CD4-positive, alpha-beta T cell (primary cell): ENCODE results near the gene DYSF. TPM values are rescaled to one million over a fixed set of nuclear protein-coding genes. Genes with fewer than 3 reads are reported as not detected.

ENCODE experiments used
- ATAC-seq: fragments of 200-7000 bp; cut with Tn5 transposase; one replicate; pipeline ENCODE4 v1.10.0; 2022; ENCODE audit warnings: mild to moderate bottlenecking; ENCODE audit not compliant: poor library complexity
- CTCF ChIA-PET: fragments of 350-600 bp; sonication (Branson Sonifier 250); formaldehyde crosslinking; loops from one replicate; lab custom pipeline; 2021; ENCODE audit warnings: antibody characterized with exemption, inconsistent platforms; lab: Charles Lee
- POLR2A ChIA-PET: fragments of 350-600 bp; sonication (Branson Sonifier 250); formaldehyde crosslinking; loops from one replicate; lab custom pipeline; 2021; ENCODE audit warnings: antibody characterized with exemption, inconsistent platforms; lab: Charles Lee
- DNase-seq, 14 experiments: peaks; one replicate each; pipeline ENCODE4 v3.0.0-alpha.2; 2013 to 2020; ENCODE audit warnings: mixed read lengths in 2 of 14
- H3K27ac ChIP-seq, 2 donors: one replicate each; pipeline versions ENCODE4 v1.5.1 to v1.7.0; 2013; ENCODE audit warnings: low read length in 2 of 2, low read depth in 1 of 2, mild to moderate bottlenecking in 1 of 2
- H3K27me3 ChIP-seq, 2 experiments: 1 replicate in 1 of 2; 2 replicates in 1 of 2; pipeline versions ENCODE4 v1.6.1 to v1.7.0; 2013; ENCODE audit warnings: low read length in 2 of 2, control low read depth in 1 of 2, mild to moderate bottlenecking in 1 of 2, moderate library complexity in 1 of 2; ENCODE audit not compliant: insufficient read depth in 2 of 2, control insufficient read depth in 1 of 2
- H3K36me3 ChIP-seq: one replicate; pipeline ENCODE4 v1.6.1; 2013; ENCODE audit warnings: low read length, control low read depth; ENCODE audit not compliant: insufficient read depth
- H3K4me1 ChIP-seq: one replicate; pipeline ENCODE4 v1.6.1; 2013; ENCODE audit warnings: low read length, control low read depth; ENCODE audit not compliant: insufficient read depth
- H3K4me3 ChIP-seq: one replicate; pipeline ENCODE4 v1.5.1; 2013; ENCODE audit warnings: mild to moderate bottlenecking, low read length, moderate library complexity
- H3K9me3 ChIP-seq, 2 experiments: 1 replicate in 1 of 2; 2 replicates in 1 of 2; pipeline versions ENCODE4 v1.6.1 to v1.7.0; 2013; ENCODE audit warnings: low read length in 2 of 2, mild to moderate bottlenecking in 2 of 2, control low read depth in 1 of 2, moderate library complexity in 1 of 2; ENCODE audit not compliant: control insufficient read depth in 1 of 2, insufficient read depth in 1 of 2
- H3K27ac Mint-ChIP-seq: one replicate; pipeline ENCODE4 v1.8.0; 2020; ENCODE audit warnings: mixed read lengths
- H3K27me3 Mint-ChIP-seq: one replicate; pipeline ENCODE4 v1.8.0; 2021; ENCODE audit warnings: mixed read lengths
- H3K36me3 Mint-ChIP-seq: one replicate; pipeline ENCODE4 v1.8.0; 2021; ENCODE audit warnings: low read depth, mixed read lengths
- H3K4me1 Mint-ChIP-seq: one replicate; pipeline ENCODE4 v1.8.0; 2021; ENCODE audit warnings: low read depth, mixed read lengths
- H3K4me3 Mint-ChIP-seq: one replicate; pipeline ENCODE4 v1.8.0; 2020; ENCODE audit warnings: mild to moderate bottlenecking, mixed read lengths
- H3K9me3 Mint-ChIP-seq: one replicate; pipeline ENCODE4 v1.8.0; 2020; ENCODE audit warnings: mixed read lengths
- CTCF ChIP-seq: fragments of 200-600 bp; IDR thresholded peaks from one replicate; pipeline ENCODE4 v1.8.0; 2022; ENCODE audit warnings: antibody characterized with exemption, mild to moderate bottlenecking
- intact Hi-C, 2 experiments: fragments of 100-400 bp; cut with DNase I in 1 of 2; cut with micrococcal nuclease in 1 of 2; formaldehyde crosslinking; loops; one replicate each; pipeline versions ENCODE4 v1.15.1 to v1.9.0; 2023 to 2025; cut with DNase I, micrococcal nuclease
- total RNA-seq, 174 experiments: library from RNA in 2 of 174; stranded (reverse) in 2 of 174; gene quantifications; one replicate each; pipeline ENCODE4 v1.2.3 and lab custom pipeline; 2021 to 2026

DYSF gene
- total RNA-seq, 2 experiments from 2014 or later, result 0.27 to 0.31 TPM

DNA sequence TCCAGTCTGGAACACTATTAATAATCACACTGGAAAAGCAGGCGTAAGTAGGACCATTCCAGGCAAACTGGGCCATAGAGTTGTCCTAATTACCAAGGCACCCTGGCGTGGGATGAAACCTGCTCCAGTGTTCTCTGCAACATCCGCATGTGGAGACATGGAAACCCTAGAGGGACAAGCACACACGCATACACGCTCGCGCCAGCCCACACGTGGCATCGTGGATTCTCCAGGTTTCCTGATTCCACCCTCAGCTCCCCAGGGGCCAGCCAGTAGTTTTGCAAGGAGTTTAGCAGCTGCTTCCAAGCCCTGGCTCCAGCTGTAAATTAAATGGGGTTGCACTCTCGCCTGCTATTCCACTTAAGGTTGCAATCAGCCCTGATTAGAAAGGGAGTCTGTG, 127.7 kb downstream of the DYSF start:
- H3K4me1 Mint-ChIP-seq, result no peaks in the 10 kb centered on the region
- Histone ChIP-seq H3K27ac (no peak overlapping the region), H3K9me3 (no peaks in the 10 kb centered on the region), H3K4me3 (no peak overlapping the region), H3K4me1 (no peaks in the 10 kb centered on the region), H3K36me3 (no peaks in the 10 kb centered on the region), H3K27me3 (no peaks in the 10 kb centered on the region)
- no peaks in the 10 kb centered on the region for H3K27me3 Mint-ChIP-seq
- H3K4me3 Mint-ChIP-seq, result no peak overlapping the region
- POLR2A ChIA-PET, result no interaction called here
- H3K36me3 Mint-ChIP-seq, result no peaks in the 10 kb centered on the region
- no peaks in the 10 kb centered on the region for H3K9me3 Mint-ChIP-seq
- CTCF ChIA-PET, result no interaction called here
- DNase-seq (no peak), ATAC-seq (no peak)
- no peak overlapping the region for H3K27ac Mint-ChIP-seq
- no peak for TF ChIP-seq CTCF
- intact Hi-C loops, result no loop called here

- ChIA-PET CTCF (no interaction called here), POLR2A (no interaction called here)
- intact Hi-C loops, result no loop called here
- Mint-ChIP-seq H3K9me3 (no peaks in the 10 kb centered on the region), H3K27me3 (no peaks in the 10 kb centered on the region), H3K4me3 (no peak overlapping the region), H3K36me3 (no peaks in the 10 kb centered on the region), H3K27ac (no peak overlapping the region), H3K4me1 (no peaks in the 10 kb centered on the region)
- Histone ChIP-seq H3K27ac (no peak overlapping the region), H3K27me3 (no peaks in the 10 kb centered on the region), H3K4me3 (no peak overlapping the region), H3K4me1 (no peaks in the 10 kb centered on the region), H3K9me3 (no peaks in the 10 kb centered on the region), H3K36me3 (no peaks in the 10 kb centered on the region)
- no peak for TF ChIP-seq CTCF
- ATAC-seq (no peak), DNase-seq (no peak)
Measured at GRCh38 chr2:71583876-71584275, 130.5 kb downstream of the DYSF start.

GRCh38 chr2:71586471-71586870, 133.1 kb downstream of the DYSF start:
- Mint-ChIP-seq H3K4me3 (no peak overlapping the region), H3K36me3 (no peaks in the 10 kb centered on the region), H3K9me3 (no peaks in the 10 kb centered on the region), H3K27ac (no peak overlapping the region), H3K27me3 (no peaks in the 10 kb centered on the region), H3K4me1 (no peaks in the 10 kb centered on the region)
- Histone ChIP-seq H3K27ac (no peak overlapping the region), H3K4me3 (no peak overlapping the region), H3K9me3 (no peaks in the 10 kb centered on the region), H3K4me1 (no peaks in the 10 kb centered on the region), H3K27me3 (no peaks in the 10 kb centered on the region), H3K36me3 (no peaks in the 10 kb centered on the region)
- ChIA-PET POLR2A (no interaction called here), CTCF (no interaction called here)
- TF ChIP-seq CTCF, result no peak
- no peak for DNase-seq
- intact Hi-C loops, result no loop called here
- no peak for ATAC-seq
